ENCODE results near the gene TTI1.

GRCh38 chr20:38005903-38006302 lies 27.4 kb downstream of the TTI1 start:
- TF ChIP-seq, protein P1, sequence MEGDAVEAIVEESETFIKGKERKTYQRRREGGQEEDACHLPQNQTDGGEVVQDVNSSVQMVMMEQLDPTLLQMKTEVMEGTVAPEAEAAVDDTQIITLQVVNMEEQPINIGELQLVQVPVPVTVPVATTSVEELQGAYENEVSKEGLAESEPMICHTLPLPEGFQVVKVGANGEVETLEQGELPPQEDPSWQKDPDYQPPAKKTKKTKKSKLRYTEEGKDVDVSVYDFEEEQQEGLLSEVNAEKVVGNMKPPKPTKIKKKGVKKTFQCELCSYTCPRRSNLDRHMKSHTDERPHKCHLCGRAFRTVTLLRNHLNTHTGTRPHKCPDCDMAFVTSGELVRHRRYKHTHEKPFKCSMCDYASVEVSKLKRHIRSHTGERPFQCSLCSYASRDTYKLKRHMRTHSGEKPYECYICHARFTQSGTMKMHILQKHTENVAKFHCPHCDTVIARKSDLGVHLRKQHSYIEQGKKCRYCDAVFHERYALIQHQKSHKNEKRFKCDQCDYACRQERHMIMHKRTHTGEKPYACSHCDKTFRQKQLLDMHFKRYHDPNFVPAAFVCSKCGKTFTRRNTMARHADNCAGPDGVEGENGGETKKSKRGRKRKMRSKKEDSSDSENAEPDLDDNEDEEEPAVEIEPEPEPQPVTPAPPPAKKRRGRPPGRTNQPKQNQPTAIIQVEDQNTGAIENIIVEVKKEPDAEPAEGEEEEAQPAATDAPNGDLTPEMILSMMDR (IDR thresholded peaks at IDR 0.05), result no peak
- TF ChIP-seq EP300 (IDR thresholded peaks at IDR 0.05) (no peak), POLR2A (IDR thresholded peaks at IDR 0.05) (no peak)

Measured in stomach (tissue), 4 donors.